ENCODE results near the gene SLC9A8. TPM values are rescaled to one million over a fixed set of nuclear protein-coding genes. Genes with fewer than 3 reads are reported as not detected.

Gene SLC9A8
- total and polyA plus RNA-seq, 9 of the 15 experiments (the other 6 are each of a cell fraction or from before 2014, with no cell fraction given) = 0.56 to 9.7 (median 5.0) TPM

- Histone ChIP-seq H2AFZ (ENCODE audit: low read depth, low read length) (peak overlapping the region; percentile 81), H3K79me2 (ENCODE audit: control insufficient read depth, insufficient read depth, low read length) (no peaks in the 10 kb centered on the region), H4K20me1 (replicated peaks; ENCODE audit: control insufficient read depth, insufficient read depth, low read length) (no peaks in the 10 kb centered on the region), H3K9ac (ENCODE audit: insufficient read depth in 1 of 2, low read depth in 2 of 2, low read length in 2 of 2) (no peak overlapping the region), H3K27me3 (ENCODE audit: control insufficient read depth in 2 of 2, insufficient read depth in 2 of 2, low read length in 2 of 2) (no peaks in the 10 kb centered on the region), H3K4me1 (replicated peaks in 1 of 2; ENCODE audit: control insufficient read depth in 2 of 2, insufficient read depth in 2 of 2, low read length in 2 of 2) (peaks cover 31 to 61% of the 10 kb centered on the region in 2 experiments), H3K9me1 (ENCODE audit: control insufficient read depth, insufficient read depth, low read length) (no peaks in the 10 kb centered on the region), H3K9me3 (replicated peaks; ENCODE audit: control insufficient read depth, insufficient read depth, low read depth, low read length) (no peaks in the 10 kb centered on the region), H3K27ac (ENCODE audit: extremely low read depth, low read depth, low read length) (peak overlapping the region; percentile 97; the same call in 2 of the 3 replicates), H3K4me3 (no peak overlapping the region), H3K4me2 (ENCODE audit: insufficient read depth, low read length) (no peak overlapping the region), H3K36me3 (ENCODE audit: control insufficient read depth, insufficient read depth, low read length) (no peaks in the 10 kb centered on the region)
- intact Hi-C loops (cut with micrococcal nuclease) = loop anchor here (2.0 to 5.0 kb wide), 3 partner anchors 24 to 55 kb away; partner anchors contain the start of genes B4GALT5 and SLC9A8
- POLR2A ChIA-PET = interaction anchor here (2.6 kb wide), 1 partner anchor 9 kb away, joined by 14 read pairs; no protein-coding TSS in a partner anchor
- CTCF ChIA-PET (ENCODE audit: low intra/inter-chr PET ratio) = no interaction called here
- DNase-seq (ENCODE audit: extremely low read depth in 1 of 4, low spot score in 3 of 4) (peak in 1 of 4 experiments; percentile 44), ATAC-seq (no peak), FAIRE-seq (peak; percentile 37)
- in situ Hi-C loops (cut with MboI) = no loop called here
- no TSS peak for BruUV-seq (replicated peaks)
- 85% methylated on average over 4 of the region's 4 CpGs for WGBS (ENCODE audit: insufficient coverage, low coverage, missing lambda C conversion rate)
- peak; percentile 45; the same call in 1 of the 2 replicates for TF ChIP-seq MGA (IDR thresholded peaks at IDR 0.05)
- TF ChIP-seq NFYB (IDR thresholded peaks at IDR 0.05; ENCODE audit: extremely low read depth, insufficient read length) = peak; percentile 71
- no peak; the same call in 1 of the 2 replicates for TF ChIP-seq FOXM1 (IDR thresholded peaks at IDR 0.05; ENCODE audit: low read depth)
- TF ChIP-seq FOXM1 (CRISPR knock-in tag; IDR thresholded peaks at IDR 0.05; ENCODE audit: low read depth) = no peak
- TF ChIP-seq ZKSCAN3 (CRISPR knock-in tag; IDR thresholded peaks at IDR 0.05) = no peak
- TF ChIP-seq USF2 (CRISPR knock-in tag; IDR thresholded peaks at IDR 0.05) = 0 out of 2 replicates have a peak, but pooled peaks have one; percentile 33
- TF ChIP-seq DIDO1 (tag; IDR thresholded peaks at IDR 0.05; ENCODE audit: low read depth) = no peak
- no peak for TF ChIP-seq PHB2 (IDR thresholded peaks at IDR 0.05; ENCODE audit: low read depth)
These were observed 45.6 kb upstream of the SLC9A8 start for GRCh38 chr20:49766979-49767521.

Data from K562 (cell line).